HCEC 1CT (cell line): ENCODE results near the gene NEU4.

ENCODE experiments used
- DNase-seq: peaks from one replicate; pipeline ENCODE4 v3.0.0-alpha.2; 2017

Gene NEU4

DNA sequence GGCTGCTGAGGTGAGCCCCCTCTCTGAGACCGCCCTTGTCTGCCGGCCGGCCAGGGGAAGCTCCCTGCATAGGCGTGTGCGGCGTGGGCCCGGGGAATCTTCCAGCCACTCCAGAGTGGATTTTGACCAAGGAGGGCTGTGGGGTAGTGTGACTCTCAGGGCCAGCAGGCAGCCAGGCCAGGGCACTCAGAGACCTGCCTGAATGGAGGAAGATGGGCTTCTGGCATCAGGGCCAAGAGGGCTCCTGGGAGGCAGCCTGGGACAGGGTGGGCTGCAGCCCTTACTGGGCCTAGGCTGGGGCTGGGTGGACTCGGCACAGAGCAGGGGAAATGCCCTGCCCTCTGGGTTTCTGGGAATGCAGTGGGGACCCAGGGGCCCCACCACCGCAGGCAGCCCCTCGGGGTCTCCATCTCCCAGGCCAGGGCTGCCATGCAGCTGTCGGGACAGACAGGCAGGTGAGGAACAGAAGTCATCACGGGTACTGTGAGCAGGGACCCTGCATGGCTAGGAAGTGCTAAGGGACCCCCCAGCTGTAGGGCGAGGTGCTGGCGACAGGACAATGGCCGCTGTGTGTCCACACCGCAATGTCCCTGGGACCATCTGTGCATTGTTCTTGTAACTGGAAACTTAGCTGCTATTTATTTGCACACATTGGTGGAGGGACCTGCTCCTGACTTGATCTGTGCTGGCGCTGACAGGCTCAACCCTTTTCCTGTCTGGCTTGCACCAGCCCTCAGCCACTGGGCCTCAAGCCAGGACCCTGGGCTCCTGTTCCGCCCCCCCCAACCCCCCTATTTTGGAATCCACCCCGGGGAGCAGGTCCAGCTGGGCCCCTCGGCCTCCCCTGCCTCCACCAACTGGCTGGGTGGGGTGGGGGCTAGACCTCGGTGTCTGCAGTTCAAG is 45.6 kb downstream of the NEU4 start:
- DNase-seq, result no peak

- no peak for DNase-seq
Measured at GRCh38 chr2:241855245-241855887, 46.4 kb downstream of the NEU4 start.

GRCh38 chr2:241855888-241856422 is 47.0 kb downstream of the NEU4 start:
- DNase-seq, result no peak

DNA sequence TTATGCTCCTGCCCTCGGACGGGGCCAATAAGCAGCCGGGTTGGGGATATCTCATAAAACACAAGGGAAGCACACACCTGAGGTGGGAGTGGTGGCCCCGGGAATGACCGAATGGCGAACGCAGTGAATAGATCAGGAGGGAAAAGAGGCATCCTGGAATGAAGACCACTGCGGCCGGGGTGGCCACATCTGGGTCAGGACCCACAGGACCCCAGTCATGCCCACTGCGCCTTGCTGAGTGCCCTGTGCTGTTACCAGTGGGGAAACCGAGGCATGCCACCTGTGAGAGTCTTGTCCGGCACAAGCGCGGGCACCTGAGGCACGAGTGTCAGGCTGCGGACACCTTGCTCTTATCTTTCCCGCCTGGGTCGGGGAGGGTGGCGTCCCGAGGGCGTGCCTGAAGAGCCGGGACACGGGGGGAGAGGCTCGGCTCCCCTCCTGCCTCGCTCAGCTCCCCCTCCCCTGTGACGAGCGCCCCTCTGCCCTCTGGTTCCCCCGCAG is 48.1 kb downstream of the NEU4 start:
- no peak for DNase-seq

DNA sequence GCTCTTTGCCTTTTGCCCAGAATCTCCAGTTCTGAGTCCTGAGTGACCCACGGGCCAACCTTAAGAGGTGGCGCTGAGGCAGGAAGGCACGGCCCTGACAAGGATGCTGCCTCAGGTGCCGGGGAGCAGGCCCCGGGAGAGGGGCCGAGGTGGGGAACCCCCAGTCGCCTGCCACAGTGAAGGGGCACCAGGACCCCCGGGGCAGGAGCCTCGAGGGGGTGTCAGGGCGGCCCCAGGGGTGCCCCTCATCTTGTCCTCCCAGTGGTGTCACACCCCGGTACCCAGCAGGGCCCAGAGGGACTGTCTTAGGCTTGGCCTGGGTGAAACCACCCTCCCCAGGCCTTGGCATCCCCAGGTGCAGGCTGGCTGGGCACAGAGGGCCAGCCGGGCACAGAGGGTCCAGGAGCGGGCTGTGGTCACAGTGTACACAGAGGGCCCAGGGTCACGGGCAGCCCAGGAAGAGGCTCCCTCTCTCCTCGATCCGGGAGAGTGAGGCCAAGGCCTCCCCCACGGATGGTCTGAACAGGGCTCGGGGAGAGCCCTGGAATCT is 48.7 kb downstream of the NEU4 start:
- DNase-seq, result no peak

GRCh38 chr2:241858206-241859016 is 49.4 kb downstream of the NEU4 start, which contains the start of gene PDCD1:
Gene PDCD1, minus strand, starts transcription at chr2:241858894. Its CDS starts 56 bp downstream, at chr2:241858838.
- no peak for DNase-seq

DNA sequence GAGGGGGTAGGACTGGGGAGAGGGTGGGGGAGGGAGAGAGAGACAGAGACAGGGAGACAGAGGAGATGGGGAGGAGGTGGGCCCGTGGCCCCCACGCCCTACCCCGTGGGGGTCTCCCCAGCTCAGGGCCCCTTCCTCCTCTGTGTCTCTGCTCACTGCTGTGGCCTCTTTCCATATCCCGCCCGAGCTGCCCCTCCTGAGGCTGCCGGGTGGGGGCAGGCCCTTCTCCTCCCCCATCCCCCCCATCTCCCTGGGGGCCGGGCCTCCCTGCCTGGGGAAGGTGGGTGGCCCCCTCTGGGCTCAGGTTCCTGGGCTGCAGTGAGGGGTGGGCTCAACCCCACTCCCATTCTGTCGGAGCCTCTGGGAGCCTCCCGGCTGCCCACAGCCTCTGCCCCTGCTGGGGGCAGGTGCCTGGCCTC is 50.0 kb downstream of the NEU4 start:
- no peak for DNase-seq

DNA sequence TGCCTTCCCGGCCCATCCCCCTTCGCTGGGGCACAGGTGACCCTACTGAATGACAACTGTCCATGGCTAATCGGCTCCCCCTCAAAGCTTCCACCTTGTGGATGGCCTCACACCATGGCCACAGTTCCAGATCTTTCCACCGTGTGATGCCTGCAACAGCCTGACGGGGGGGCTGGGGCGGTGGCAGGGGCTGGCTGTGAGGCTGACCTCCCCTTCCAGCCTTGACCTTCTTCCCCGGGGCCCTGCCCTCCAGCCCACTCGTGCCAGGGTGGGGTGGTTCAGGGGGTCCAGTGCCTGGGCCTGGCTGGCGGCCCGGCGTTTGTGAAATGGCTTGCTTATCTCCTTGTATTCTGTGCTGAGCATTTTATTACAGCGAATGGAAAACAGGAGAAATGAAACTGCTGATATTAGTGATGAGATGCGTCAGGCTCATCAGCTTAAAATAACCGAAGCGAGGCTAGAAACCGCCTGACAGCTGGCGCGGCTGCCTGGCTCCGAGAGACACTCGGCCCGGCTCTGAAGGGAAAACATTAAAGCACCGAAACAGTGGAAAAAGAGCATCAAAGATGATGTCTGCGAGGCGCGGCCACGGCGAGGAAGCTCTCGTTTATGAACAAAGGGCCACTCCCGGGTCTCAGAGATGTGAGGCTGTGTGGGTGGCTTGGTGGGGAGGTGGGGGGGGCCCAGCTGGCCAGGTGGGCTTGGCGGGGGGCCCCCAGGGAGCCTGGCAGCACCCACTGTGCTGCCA is 50.6 kb downstream of the NEU4 start:
- DNase-seq, result peak; percentile 20

GRCh38 chr2:241860184-241861078 is 51.4 kb downstream of the NEU4 start:
- DNase-seq, result no peak

GRCh38 chr2:241861264-241861663 is 52.3 kb downstream of the NEU4 start:
- no peak for DNase-seq

- DNase-seq, result no peak
Measured at GRCh38 chr2:241862093-241862492, 53.1 kb downstream of the NEU4 start.

DNA sequence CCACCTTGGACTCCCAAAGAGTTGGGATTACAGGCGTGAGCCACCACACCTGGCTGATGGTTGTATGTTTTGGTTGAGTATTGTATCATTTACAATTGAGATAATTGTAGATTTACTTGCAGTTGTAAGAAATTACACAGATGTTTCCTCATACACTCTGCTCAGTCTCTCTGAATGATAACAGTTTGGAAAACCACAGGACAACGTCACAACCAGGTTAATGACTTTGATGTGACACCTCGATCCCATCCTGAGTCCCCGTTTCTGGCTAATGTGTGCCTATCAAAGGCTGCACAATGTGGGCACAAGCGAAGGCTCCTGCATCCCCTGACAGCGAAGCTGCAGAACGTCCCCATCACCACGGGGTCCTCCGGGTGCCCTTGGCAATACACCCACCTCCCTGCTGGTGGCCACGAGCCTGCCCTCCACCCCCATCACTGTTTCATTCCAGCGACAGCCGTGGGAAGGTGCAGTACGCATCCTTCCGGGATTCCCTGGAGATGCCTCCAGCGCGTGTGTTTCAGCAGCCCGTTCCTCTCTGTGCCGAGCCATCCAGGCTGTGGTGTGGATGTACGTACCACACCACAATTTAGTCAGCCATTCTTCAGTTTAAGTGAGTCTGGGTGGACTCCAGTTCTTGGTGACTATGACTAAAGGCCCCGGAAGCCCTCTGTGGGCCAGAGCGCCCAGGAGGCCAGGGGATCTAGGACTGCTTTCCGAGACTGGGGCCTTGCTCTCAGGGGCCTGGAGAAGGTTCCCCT is 54.0 kb downstream of the NEU4 start:
- no peak for DNase-seq

GRCh38 chr2:241863536-241863954 is 54.6 kb downstream of the NEU4 start:
- no peak for DNase-seq

GRCh38 chr2:241864168-241864849 is 55.3 kb downstream of the NEU4 start:
- DNase-seq, result no peak

GRCh38 chr2:241864850-241865213 is 55.8 kb downstream of the NEU4 start:
- no peak for DNase-seq

DNA sequence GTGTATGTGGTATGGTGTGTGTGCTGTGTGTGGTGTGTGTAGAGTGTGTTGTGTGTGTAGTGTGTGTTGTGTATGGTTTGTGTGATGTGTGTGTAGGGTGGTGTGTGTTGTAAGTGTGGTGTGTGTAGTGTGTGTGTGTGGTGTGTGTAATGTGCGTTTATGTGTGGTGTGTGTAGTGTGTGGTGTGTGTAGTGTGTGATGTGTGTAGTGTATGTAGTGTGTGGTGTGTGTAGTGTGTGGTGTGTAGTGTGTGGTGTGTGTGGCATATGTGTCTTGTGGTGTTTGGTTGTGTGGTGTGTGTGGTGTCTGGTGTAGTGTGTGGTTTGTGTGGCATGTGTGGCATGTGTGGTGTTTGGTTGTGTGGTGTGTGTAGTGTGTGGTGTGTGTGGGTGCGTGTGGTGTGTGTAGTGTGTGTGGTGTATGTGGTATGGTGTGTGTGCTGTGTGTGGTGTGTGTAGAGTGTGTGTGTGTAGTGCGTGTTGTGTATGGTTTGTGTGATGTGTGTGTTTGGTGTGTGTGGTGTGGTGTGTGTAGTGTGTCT is 56.5 kb downstream of the NEU4 start:
- DNase-seq, result no peak

GRCh38 chr2:241865957-241866789 is 57.2 kb downstream of the NEU4 start:
- no peak for DNase-seq
